ENCODE data around the gene CKAP5.

GRCh38 chr11:46850829-46851380 is 4.8 kb upstream of the CKAP5 start:
- TF ChIP-seq POLR2A (IDR thresholded peaks at IDR 0.05) (no peak), CTCF (IDR thresholded peaks at IDR 0.05) (no peak)

Data from suprapubic skin (tissue), 3 donors.